AG04449 (cell line): ENCODE data around the gene CCR9.

Experiments
- CTCF ChIA-PET: fragments of 350-600 bp; formaldehyde crosslinking; extraction: SDS; loops from one replicate; lab custom pipeline; 2021; ENCODE audit warnings: antibody characterized with exemption; lab: Yijun Ruan, JAX
- POLR2A ChIA-PET: fragments of 400-600, 350-600 bp; formaldehyde crosslinking; extraction: SDS; loops from one replicate; lab custom pipeline; 2020; ENCODE audit warnings: antibody characterized with exemption, inconsistent platforms; lab: Yijun Ruan, JAX
- DNase-seq: peaks from one replicate; pipeline ENCODE4 v3.0.0-alpha.2; 2010; ENCODE audit warnings: low read depth, low spot score
- H3K4me3 ChIP-seq: 2 replicates; pipeline ENCODE4 v1.5.1; 2011; ENCODE audit warnings: low read depth, mild to moderate bottlenecking, control low read depth, low read length
- CTCF ChIP-seq: IDR thresholded peaks from one replicate; pipeline ENCODE4 v1.5.1; 2011; ENCODE audit warnings: mild to moderate bottlenecking, moderate library complexity, low read length, control low read depth, inconsistent platforms; ENCODE audit not compliant: insufficient read depth; ENCODE audit errors: missing control alignments

The CCR9 gene

DNA sequence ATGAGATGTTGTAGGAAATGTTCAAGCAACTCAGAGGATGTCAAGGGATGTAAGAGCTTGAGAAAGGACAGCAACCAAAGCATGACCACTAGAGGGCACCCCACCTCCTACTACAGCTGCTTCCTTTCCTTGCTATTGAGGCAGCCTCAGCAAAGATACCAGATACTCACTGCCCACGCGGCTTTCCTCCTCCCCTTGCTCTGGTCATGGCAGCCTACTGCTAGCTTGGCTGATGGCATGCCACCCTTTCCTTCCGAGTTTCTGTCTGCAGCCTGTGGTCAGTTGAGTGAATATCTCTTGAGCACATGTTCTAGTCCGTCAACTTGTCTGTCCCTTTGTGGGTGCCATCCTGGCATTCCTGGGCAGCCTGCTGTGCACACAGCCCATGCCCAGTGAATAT, 52.5 kb downstream of the CCR9 start:
- DNase-seq: peak; percentile 69
- H3K4me3 ChIP-seq: no peak overlapping the region
- TF ChIP-seq CTCF: peak; percentile 93
- ChIA-PET POLR2A (interaction anchor here (0.6 kb wide), 1 partner anchor 48 kb away, joined by 3 read pairs; no protein-coding TSS in a partner anchor), CTCF (interaction anchor here (0.6 to 36.2 kb wide), 43 partner anchors 8 to 898 kb away, joined by 3 to 918 read pairs (median 5); partner anchors contain the start of gene CCR9)

GRCh38 chr3:45939341-45939771, 53.0 kb downstream of the CCR9 start:
- ChIA-PET CTCF (interaction anchor here (0.6 to 36.2 kb wide), 39 partner anchors 8 to 898 kb away, joined by 3 to 918 read pairs (median 5); partner anchors contain the start of gene CCR9), POLR2A (interaction anchor here (0.6 kb wide), 1 partner anchor 47 kb away, joined by 3 read pairs; no protein-coding TSS in a partner anchor)
- no peak for TF ChIP-seq CTCF
- no peak for DNase-seq
- H3K4me3 ChIP-seq: no peak overlapping the region

GRCh38 chr3:45940004-45940780, 53.8 kb downstream of the CCR9 start:
- CTCF ChIA-PET: interaction anchor here (0.7 to 36.2 kb wide), 12 partner anchors 11 to 899 kb away, joined by 3 to 918 read pairs (median 8); no protein-coding TSS in a partner anchor
- POLR2A ChIA-PET: no interaction called here
- no peak overlapping the region for H3K4me3 ChIP-seq
- no peak for DNase-seq
- no peak for TF ChIP-seq CTCF

DNA sequence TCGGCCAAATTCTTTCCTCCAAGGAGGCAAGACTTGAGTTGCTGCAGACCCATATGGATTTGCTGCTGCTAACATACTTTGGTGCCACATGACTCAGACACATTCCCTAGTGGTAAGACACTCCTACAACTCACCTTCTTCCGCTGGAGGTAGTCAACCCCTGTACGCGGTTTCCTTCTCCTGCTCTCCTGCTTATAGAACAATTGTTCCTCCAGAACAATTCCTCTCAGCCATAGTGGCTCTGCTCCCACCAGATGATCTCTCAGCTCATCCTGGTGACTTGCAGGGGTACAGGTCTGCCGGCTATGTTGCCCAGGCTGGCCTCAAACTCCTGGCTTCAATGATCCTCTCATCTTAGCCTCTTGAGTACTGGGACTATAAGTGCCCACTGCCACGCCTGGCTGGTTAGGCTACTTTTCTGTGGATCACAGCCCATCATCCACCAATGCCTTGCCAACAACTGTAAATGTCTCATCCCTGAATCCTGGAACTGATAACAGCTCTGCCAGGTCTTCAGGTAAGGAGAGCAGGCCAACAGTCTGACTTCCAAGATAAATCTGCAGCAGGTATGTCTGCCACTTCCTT, 54.5 kb downstream of the CCR9 start:
- CTCF ChIA-PET: interaction anchor here (1.1 to 36.2 kb wide), 5 partner anchors 9 to 142 kb away, joined by 5 to 918 read pairs (median 17); no protein-coding TSS in a partner anchor

DNA sequence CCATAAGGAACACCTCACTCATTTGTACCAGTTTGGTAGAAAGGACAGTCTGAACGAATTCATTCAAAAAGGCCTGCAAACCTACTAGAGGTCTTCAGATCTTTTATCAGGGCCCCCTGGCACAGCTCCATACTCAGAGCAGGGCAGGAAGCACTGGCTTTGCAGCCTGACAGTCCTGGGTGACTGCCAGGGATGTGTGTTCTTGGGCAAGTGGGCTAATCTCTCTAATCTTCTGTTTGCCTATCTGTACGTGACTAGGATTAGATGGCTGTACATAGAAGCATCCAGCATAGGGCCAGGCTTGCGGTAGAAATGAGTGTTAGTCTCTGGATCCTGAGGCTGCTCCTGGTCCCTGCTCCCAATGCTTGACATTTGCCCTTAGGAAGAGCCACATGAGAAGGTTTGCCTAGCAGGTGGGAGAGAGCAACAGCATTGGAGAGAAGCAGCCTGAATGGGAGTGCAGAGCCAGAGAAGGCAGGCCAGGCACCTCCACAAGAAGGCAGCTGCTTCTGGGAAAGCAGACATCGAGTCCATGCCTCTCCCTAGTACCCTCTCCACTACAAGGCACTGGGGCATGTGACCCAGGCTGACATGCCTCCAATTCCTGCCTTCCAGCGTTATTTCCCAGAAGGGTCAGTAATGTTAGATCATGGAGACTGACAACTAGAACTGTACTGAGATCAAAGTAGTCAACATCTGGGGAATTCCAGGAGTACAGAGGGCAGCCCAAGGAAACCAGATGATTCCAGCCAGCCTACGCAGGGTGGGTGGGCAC, 55.9 kb downstream of the CCR9 start:
- ChIA-PET CTCF (interaction anchor here (1.1 to 36.2 kb wide), 4 partner anchors 13 to 141 kb away, joined by 3 to 918 read pairs (median 10); no protein-coding TSS in a partner anchor), POLR2A (no interaction called here)
- H3K4me3 ChIP-seq: no peak overlapping the region
- no peak for DNase-seq
- no peak for TF ChIP-seq CTCF

More for the DNA sequence above, 54.5 kb downstream of the CCR9 start:
- DNase-seq: no peak
- no peak overlapping the region for H3K4me3 ChIP-seq
- POLR2A ChIA-PET: no interaction called here
- no peak for TF ChIP-seq CTCF
